KMS-11 (cell line): ENCODE results near the gene CCNE1.
"Not testable (repeated sequence)": the region's sequence is repeated elsewhere in the genome, so short reads cannot be mapped to it uniquely, and the experiment has no call there.

Source experiments
- H2AFZ ChIP-seq: fragments of 200-600 bp; sonication (generic); 2 replicates; pipeline ENCODE4 v1.6.1; 2016; ENCODE audit warnings: antibody characterized with exemption, mixed run types, low read depth
- H3K27ac ChIP-seq: fragments of 200-600 bp; sonication (generic); 2 replicates; pipeline ENCODE4 v1.6.1; 2016; ENCODE audit warnings: mild to moderate bottlenecking, mixed run types
- H3K27me3 ChIP-seq: fragments of 200-600 bp; sonication (generic); 2 replicates; pipeline ENCODE4 v1.6.1; 2017; ENCODE audit warnings: mild to moderate bottlenecking, low read depth, mixed run types, moderate library complexity; ENCODE audit not compliant: insufficient read depth
- H3K36me3 ChIP-seq: fragments of 200-600 bp; sonication (generic); 2 replicates; pipeline ENCODE4 v1.6.1; 2017; ENCODE audit warnings: mild to moderate bottlenecking, mixed run types; ENCODE audit not compliant: insufficient read depth
- H3K4me1 ChIP-seq: fragments of 200-600 bp; sonication (generic); 2 replicates; pipeline ENCODE4 v1.6.1; 2016; ENCODE audit warnings: mild to moderate bottlenecking, low read depth, mixed run types; ENCODE audit not compliant: poor library complexity, severe bottlenecking
- H3K4me2 ChIP-seq: fragments of 200-600 bp; sonication (generic); 2 replicates; pipeline ENCODE4 v1.7.0; 2016; ENCODE audit warnings: mild to moderate bottlenecking, mixed run types
- H3K4me3 ChIP-seq: fragments of 200-600 bp; sonication (generic); IDR thresholded peaks from 2 replicates; pipeline ENCODE4 v1.6.1; 2017; ENCODE audit warnings: low read depth, low read length, mixed read lengths; ENCODE audit not compliant: insufficient read depth
- H3K79me2 ChIP-seq: fragments of 200-600 bp; sonication (generic); 2 replicates; pipeline ENCODE4 v1.6.1; 2016; ENCODE audit warnings: low read depth, mixed run types; ENCODE audit not compliant: insufficient read depth
- H3K9ac ChIP-seq: fragments of 200-600 bp; sonication (generic); 2 replicates; pipeline ENCODE4 v1.6.1; 2016; ENCODE audit warnings: mild to moderate bottlenecking, mixed run types
- H4K20me1 ChIP-seq: fragments of 200-600 bp; sonication (generic); 2 replicates; pipeline ENCODE4 v1.6.1; 2016; ENCODE audit warnings: mild to moderate bottlenecking, mixed run types; ENCODE audit not compliant: insufficient read depth
- CTCF ChIP-seq: fragments of 200-600 bp; sonication (generic); conservative IDR thresholded peaks from 2 replicates; pipeline ENCODE4 v1.6.1; 2017; ENCODE audit warnings: low read depth, mild to moderate bottlenecking, antibody characterized with exemption, low read length, moderate library complexity, mixed read lengths

CCNE1 gene

GRCh38 chr19:29787281-29787680 lies 24.5 kb upstream of the CCNE1 start:
- no peak overlapping the region for H3K27ac ChIP-seq
- H3K9ac ChIP-seq, result no peak overlapping the region
- H3K4me1 ChIP-seq, result no peaks in the 10 kb centered on the region
- H3K4me3 ChIP-seq, result no peak overlapping the region
- H4K20me1 ChIP-seq, result no peaks in the 10 kb centered on the region
- no peak overlapping the region for H2AFZ ChIP-seq
- TF ChIP-seq CTCF, result no peak
- H3K36me3 ChIP-seq, result no peaks in the 10 kb centered on the region
- H3K27me3 ChIP-seq, result no peaks in the 10 kb centered on the region; the same call in 1 of the 2 replicates
- no peak overlapping the region for H3K4me2 ChIP-seq
- no peaks in the 10 kb centered on the region for H3K79me2 ChIP-seq

GRCh38 chr19:29789007-29789406 lies 22.8 kb upstream of the CCNE1 start:
- H3K36me3 ChIP-seq, result no peaks in the 10 kb centered on the region
- H2AFZ ChIP-seq, result no peak overlapping the region
- H3K4me1 ChIP-seq, result no peaks in the 10 kb centered on the region
- no peaks in the 10 kb centered on the region for H4K20me1 ChIP-seq
- no peaks in the 10 kb centered on the region; the same call in 1 of the 2 replicates for H3K27me3 ChIP-seq
- no peaks in the 10 kb centered on the region for H3K79me2 ChIP-seq
- TF ChIP-seq CTCF, result no peak
- H3K4me3 ChIP-seq, result no peak overlapping the region
- no peak overlapping the region for H3K4me2 ChIP-seq
- no peak overlapping the region for H3K27ac ChIP-seq
- no peak overlapping the region for H3K9ac ChIP-seq

GRCh38 chr19:29793116-29793727 lies 18.6 kb upstream of the CCNE1 start:
- Histone ChIP-seq H4K20me1 (no peaks in the 10 kb centered on the region), H3K27me3 (no peaks in the 10 kb centered on the region; the same call in 1 of the 2 replicates), H3K4me3 (no peak overlapping the region), H2AFZ (no peak overlapping the region), H3K36me3 (no peaks in the 10 kb centered on the region), H3K27ac (no peak overlapping the region), H3K9ac (no peak overlapping the region), H3K79me2 (no peaks in the 10 kb centered on the region), H3K4me2 (no peak overlapping the region), H3K4me1 (no peaks in the 10 kb centered on the region)
- TF ChIP-seq CTCF, result no peak

GRCh38 chr19:29794490-29794889 lies 17.3 kb upstream of the CCNE1 start:
- not testable (repeated sequence) for H3K36me3 ChIP-seq, H3K79me2 ChIP-seq, H3K9ac ChIP-seq, H3K27me3 ChIP-seq, H2AFZ ChIP-seq, H3K4me3 ChIP-seq, H3K27ac ChIP-seq, H3K4me2 ChIP-seq, H3K4me1 ChIP-seq, H4K20me1 ChIP-seq

GRCh38 chr19:29795461-29796172 lies 16.2 kb upstream of the CCNE1 start:
- no peak for TF ChIP-seq CTCF
- H2AFZ ChIP-seq, result no peak overlapping the region
- no peaks in the 10 kb centered on the region for H3K4me1 ChIP-seq
- no peaks in the 10 kb centered on the region; the same call in 1 of the 2 replicates for H3K27me3 ChIP-seq
- no peak overlapping the region for H3K27ac ChIP-seq
- no peak overlapping the region for H3K9ac ChIP-seq
- H4K20me1 ChIP-seq, result no peaks in the 10 kb centered on the region
- no peaks in the 10 kb centered on the region for H3K36me3 ChIP-seq
- no peak overlapping the region for H3K4me2 ChIP-seq
- H3K79me2 ChIP-seq, result no peaks in the 10 kb centered on the region
- H3K4me3 ChIP-seq, result no peak overlapping the region
